Measurements from ENCODE around the gene FERMT3. TPM values are rescaled to one million over a fixed set of nuclear protein-coding genes. Genes with fewer than 3 reads are reported as not detected.

Gene FERMT3
- 50.9 and 96.3 TPM in 2 replicates for total RNA-seq

DNA sequence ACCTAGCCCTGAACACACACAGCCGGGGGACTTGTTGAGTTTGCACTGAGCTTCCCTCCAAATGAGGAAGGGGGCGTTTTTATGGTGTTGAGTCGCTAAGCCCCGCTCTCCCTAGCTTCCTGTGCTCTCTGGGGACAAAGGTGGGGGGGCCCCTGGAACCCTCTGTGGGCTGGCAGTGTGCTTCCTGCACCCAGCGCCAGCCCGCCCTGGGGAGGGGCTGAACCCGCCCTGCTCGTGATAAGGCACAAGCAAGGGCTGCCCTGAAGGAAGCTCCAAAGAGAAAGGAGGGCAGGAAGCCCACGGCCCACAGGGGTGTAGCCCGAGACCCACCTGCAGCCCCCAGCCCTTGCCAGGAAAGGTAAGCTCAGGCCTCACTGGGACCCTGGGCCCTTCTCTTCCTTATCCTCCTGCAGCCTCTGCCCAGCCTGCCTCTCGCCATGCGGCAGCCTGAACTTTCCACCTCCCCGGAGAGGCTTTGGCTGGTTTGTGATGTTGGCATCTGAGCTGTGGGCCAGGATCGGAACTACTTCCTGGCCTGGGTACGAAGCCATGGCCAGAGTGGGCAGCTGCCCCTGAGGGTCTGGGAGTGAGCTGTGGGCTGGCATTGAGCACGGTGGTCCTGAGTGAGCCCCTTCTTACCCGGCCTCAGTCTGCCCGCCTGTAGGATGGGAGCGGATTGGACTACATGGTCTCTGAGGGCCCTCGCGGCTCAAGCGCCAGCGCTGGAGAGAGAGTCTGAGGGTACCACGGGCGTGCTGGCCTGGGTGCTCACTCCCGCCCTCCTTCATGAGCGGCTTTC, at the start of gene FERMT3:
Gene FERMT3 (plus strand): TSS at position 265 of the 799 bp plus-strand sequence. CDS start 644 bp downstream, outside the sequence.

DNA sequence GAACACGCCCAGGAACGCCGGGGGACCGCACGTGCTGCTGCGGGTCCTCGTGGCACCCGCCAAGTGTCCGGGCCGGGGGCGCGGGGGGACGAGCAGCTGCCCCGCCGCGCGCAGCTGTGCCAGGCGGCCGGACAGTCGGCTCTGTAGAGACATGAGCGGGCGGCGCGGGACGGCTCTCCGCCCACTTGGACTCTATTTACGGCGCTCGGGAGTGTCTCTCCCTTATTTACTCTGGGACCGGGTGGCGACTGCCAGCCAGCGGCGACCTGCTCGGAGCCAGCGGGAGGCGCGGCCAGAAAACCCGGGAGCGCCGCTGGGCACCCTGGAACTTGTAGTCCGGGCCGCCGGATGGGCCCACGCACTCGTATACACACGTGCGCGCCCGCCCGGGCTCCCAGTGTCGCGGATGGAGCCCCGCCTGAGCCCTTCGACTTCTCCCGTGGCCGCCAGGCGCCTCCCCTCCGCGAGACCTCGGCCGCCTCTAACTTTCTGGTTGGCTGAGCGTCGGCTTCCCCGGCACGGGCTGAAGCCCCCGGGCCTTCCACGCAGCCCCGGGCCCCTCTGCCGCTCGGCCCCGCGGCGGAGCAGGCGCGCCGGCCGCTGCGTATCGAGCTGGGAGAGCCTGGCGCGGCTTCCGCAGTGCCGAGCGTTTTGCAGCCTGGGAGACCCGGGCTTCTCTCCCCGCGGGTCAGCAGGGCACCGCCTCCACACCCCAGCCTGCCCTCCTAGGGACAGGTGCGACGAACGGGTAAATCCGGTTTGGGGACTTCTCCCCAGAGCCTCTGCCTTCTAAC, 40.5 kb upstream of the FERMT3 start, which contains the start of gene MACROD1:
Gene MACROD1 (minus strand): TSS at position 272 of the 794 bp plus-strand sequence. CDS start 119 bp downstream, at position 153.

DNA sequence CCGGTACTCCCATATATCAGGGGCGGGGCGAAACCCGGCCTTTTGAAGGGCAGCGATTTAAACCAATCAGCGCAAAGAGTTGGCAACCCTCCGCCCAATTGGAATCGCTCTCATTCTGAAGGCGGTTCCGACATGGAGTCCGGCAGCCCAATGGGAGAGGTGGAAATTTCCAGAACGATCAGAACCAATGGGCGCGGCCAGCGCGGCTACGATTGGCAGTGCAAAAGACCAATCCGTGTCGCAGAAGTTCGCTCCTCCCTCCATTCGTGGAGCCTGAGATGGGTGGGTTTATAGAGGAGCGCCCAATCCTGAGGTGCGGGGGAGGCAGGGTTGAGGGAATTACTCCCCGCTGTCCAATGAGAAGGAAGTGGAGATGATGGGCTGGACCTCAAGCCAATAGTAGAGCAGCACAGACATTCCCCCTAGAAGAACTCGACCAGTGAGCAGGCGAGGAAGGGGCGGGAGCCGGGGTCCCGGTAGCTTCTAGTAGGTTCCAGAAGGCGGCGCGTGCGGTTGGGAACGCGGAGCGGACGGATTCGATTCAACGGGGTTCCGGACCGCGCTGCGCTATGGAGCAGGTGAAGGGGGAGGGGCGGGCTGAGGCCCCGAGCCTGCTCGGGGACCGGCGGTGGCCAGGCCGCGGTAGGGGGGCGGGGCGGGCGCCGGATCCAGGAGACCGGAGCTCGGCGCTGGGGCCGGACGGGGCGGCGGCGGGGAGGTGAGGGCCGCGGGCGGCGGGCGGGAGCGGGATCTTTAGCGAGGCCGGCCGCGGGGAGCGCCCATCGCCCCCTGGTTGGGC, 20.6 kb upstream of the FERMT3 start, which contains the start of gene STIP1:
Gene STIP1 (plus strand): TSS at position 479 of the 799 bp plus-strand sequence. CDS start 91 bp downstream, at position 570.

GRCh38 chr11:64225608-64226506, 19.3 kb downstream of the FERMT3 start, which contains the start of the genes NUDT22 and TRPT1:
TSS of gene NUDT22 (plus strand) at chr11:64226274. CDS start at chr11:64226653, 379 bp downstream.
TSS of gene TRPT1 (minus strand) at chr11:64226186. CDS start at chr11:64225860, 326 bp downstream.

GRCh38 chr11:64230171-64230984, 23.9 kb downstream of the FERMT3 start, which contains the start of gene DNAJC4:
TSS of gene DNAJC4 (plus strand) at chr11:64230548. CDS start at chr11:64230855, 307 bp downstream.

GRCh38 chr11:64233913-64234586, 27.5 kb downstream of the FERMT3 start, which contains the start of gene VEGFB:
TSS of gene VEGFB (plus strand) at chr11:64234584. CDS start at chr11:64234834, 250 bp downstream.

DNA sequence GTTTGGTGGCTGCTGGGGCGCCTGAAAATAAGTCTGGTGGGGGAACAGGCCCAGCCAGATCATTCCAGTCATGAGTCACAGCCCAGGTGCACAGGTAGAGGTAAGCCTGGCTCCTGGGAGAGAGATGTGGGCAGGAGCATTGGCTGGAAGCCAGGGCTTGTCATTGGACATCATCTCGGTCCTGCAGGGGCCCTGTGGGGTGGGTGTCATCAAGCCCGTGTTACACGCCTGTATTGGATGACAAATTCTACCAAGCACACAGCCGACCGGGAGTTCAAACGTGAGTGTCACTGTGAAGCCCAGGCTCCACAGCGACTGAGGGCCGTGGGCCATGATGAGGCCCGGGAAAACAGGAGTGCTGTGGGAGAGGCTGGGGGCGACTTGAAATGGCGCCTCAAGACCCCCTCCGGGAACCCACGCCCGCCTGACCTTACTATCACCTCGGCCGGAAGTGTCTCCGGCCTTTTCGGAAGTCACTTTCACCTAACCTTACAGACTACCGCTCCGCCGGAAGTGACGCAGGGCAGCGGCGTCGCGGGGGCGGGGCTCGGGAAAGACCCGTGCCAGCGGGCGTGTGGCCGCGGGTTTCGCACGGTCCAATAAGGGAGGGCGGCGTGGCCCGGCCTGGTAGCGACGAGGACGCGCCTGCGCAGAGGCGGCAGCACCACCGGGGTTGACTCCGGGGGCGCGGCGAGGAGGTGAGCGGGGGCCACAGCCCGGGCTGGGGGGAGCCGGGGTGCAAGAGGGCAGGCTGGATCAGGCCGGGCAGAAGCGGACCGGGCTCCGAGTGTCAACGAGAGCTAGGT, 34.1 kb downstream of the FERMT3 start, which contains the start of gene FKBP2:
Gene FKBP2 (plus strand): TSS at position 661 of the 806 bp plus-strand sequence. CDS start 1,293 bp downstream, outside the sequence.

DNA sequence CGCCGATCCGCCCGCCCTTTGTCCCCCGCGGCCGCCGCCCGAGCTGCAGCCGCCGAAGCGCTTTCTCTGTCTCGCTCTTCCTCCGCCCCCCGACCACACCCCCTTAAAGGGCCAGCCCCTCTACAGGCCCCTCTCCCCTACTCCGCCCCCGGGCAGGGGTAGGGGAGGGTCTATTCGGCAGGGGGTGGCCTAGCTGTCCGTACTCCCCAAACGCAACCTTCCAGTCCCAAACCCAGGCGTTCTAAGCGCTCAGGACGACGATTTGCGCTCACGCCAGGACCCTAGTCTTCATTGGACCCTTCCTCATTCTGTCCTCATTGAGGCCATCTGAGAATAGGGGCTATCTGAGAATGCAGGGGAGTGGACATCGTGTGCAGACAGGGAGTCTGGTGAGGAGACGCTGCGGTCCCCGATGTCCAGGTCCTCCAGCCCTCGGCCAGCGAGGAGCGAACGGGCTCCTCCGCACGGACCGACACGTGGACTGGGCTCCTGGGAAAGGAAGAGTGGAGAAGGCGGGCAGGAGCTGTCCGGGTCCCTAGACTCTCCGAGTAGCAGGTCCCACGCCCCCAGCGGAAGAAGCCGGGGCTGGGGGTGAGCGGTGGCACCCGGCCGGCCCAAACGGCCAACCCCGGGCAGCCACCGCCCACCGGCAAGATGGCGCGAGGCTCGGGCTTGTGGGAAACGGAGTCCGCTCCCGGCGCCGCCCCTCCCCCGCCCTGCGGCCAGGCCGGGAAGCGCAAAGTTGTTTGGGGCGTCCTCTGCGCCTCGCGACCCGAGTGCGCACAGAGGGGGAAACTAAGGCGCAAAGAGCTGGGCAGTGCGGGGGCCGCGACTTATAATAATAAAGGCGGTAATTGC, 40.6 kb downstream of the FERMT3 start, which contains the start of gene PPP1R14B:
Gene PPP1R14B (minus strand): TSS at position 73 of the 858 bp plus-strand sequence. CDS start 270 bp downstream, outside the sequence.

DNA sequence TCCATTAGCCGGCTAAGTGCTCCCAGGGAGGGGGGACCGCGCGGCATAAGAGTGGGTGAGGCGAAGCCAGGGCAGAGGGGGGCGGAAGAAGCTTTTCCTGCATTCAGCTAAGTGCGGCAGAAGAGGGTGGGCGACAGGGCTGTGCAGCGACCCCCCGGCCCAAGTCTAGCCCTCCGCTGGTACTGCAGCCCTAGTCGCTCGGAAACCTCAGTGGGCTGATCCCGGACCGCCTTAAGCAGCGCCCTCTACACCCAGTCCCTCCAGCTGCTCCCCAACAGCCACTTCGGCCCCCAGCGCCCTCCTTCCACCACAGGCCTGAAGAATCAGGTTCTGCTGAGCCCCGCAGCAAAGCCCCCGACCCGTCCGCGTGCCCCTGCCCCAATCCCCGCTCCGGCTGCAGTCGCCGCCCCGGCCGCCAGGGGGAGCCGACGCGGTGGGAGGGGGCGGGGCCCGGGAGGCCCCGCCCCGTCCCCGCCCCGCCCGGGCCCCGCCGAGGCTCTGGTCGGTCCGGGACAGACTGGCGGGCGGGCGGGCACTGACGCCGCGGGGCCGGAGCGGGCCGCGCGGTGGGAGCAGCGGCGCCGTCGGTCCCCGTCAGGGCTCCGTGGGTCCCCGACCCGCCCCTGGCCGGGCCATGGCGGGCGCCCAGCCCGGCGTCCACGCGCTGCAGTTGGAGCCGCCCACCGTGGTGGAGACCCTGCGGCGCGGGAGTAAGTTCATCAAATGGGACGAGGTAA, 44.7 kb downstream of the FERMT3 start, which contains the start of gene PLCB3:
Gene PLCB3 (plus strand): TSS at position 515 of the 737 bp plus-strand sequence. CDS start 120 bp downstream, at position 635.

Other genes starting within 250 kb of the FERMT3 start
- gene COX8A, start 232.1 kb upstream of the FERMT3 start, total RNA-seq = 467 and 521 TPM in 2 replicates
- gene OTUB1, start 220.3 kb upstream of the FERMT3 start, total RNA-seq = 37.6 and 40.8 TPM in 2 replicates
- gene FLRT1, start 170.8 kb upstream of the FERMT3 start, total RNA-seq = under 0.01 TPM in 1 of 2 replicates, not detected in the other
- gene MACROD1, start 40.6 kb upstream of the FERMT3 start, total RNA-seq = 15.5 and 19.3 TPM in 2 replicates
- gene STIP1, start 20.6 kb upstream of the FERMT3 start, total RNA-seq = 98.2 and 140 TPM in 2 replicates
- 32.1 and 36.1 TPM in 2 replicates for gene TRPT1, start 19.5 kb downstream of the FERMT3 start, total RNA-seq
- gene NUDT22, start 19.6 kb downstream of the FERMT3 start, total RNA-seq = 51.7 and 61.8 TPM in 2 replicates
- gene DNAJC4, start 23.8 kb downstream of the FERMT3 start, total RNA-seq = 9.0 and 10.4 TPM in 2 replicates
- gene VEGFB, start 27.9 kb downstream of the FERMT3 start, total RNA-seq = 24.6 and 39.0 TPM in 2 replicates
- 92.3 and 132 TPM in 2 replicates for gene FKBP2, start 34.4 kb downstream of the FERMT3 start, total RNA-seq
- gene PPP1R14B, start 40.2 kb downstream of the FERMT3 start, total RNA-seq = 336 and 439 TPM in 2 replicates
- 53.6 and 68.6 TPM in 2 replicates for gene PLCB3, start 44.8 kb downstream of the FERMT3 start, total RNA-seq
- 65.1 and 72.4 TPM in 2 replicates for gene BAD, start 77.9 kb downstream of the FERMT3 start, total RNA-seq
- 6.3 and 7.6 TPM in 2 replicates for gene GPR137, start 79.1 kb downstream of the FERMT3 start, total RNA-seq
- gene KCNK4, start 84.6 kb downstream of the FERMT3 start, total RNA-seq = not detected in 2 replicates
- 0.50 and 0.66 TPM in 2 replicates for gene CATSPERZ, start 93.6 kb downstream of the FERMT3 start, total RNA-seq
- 32.7 and 40.6 TPM in 2 replicates for gene ESRRA, start 98.8 kb downstream of the FERMT3 start, total RNA-seq
- 197 and 232 TPM in 2 replicates for gene TRMT112, start 110.8 kb downstream of the FERMT3 start, total RNA-seq
- gene PRDX5, start 111.4 kb downstream of the FERMT3 start, total RNA-seq = 260 and 296 TPM in 2 replicates
- gene CCDC88B, start 133.5 kb downstream of the FERMT3 start, total RNA-seq = 4.3 and 4.5 TPM in 2 replicates
- gene RPS6KA4, start 152.4 kb downstream of the FERMT3 start, total RNA-seq = 46.5 and 53.1 TPM in 2 replicates

Measured in aortic smooth muscle cell (primary cell).